SK-N-SH treated with all-trans-retinoic acid at 6 μM for 48 hours (cell line): ENCODE results near the gene ZNF160.
"Not testable (repeated sequence)": the region's sequence is repeated elsewhere in the genome, so short reads cannot be mapped to it uniquely, and the experiment has no call there.

Experiments used
- ATAC-seq: fragments of 200-7000 bp; cut with Tn5 transposase; 3 replicates; pipeline ENCODE4 v1.9.1; 2020; ENCODE audit warnings: mild to moderate bottlenecking, moderate library complexity
- ARNTL ChIP-seq: fragments of 450-650 bp; formaldehyde crosslinking; IDR thresholded peaks from 2 replicates; pipeline ENCODE4 v1.5.0; 2020; ENCODE audit warnings: low read depth, mild to moderate bottlenecking, moderate library complexity, borderline replicate concordance
- CREB5 ChIP-seq: fragments of 250-450 bp; sonication (Bioruptor Pico); IDR thresholded peaks from 2 replicates; pipeline ENCODE4 v1.5.1; 2020; ENCODE audit warnings: low read depth, mild to moderate bottlenecking, moderate library complexity
- CSDC2 ChIP-seq: fragments of 250-450 bp; sonication (Bioruptor Pico); IDR thresholded peaks from 2 replicates; pipeline ENCODE4 v1.5.0; 2020; ENCODE audit warnings: mild to moderate bottlenecking, moderate library complexity
- CSRNP3 ChIP-seq: fragments of 250-450 bp; sonication (Bioruptor Pico); IDR thresholded peaks from 2 replicates; pipeline ENCODE4 v1.5.1; 2021; ENCODE audit warnings: mild to moderate bottlenecking, moderate library complexity
- ESRRG ChIP-seq: fragments of 250-450 bp; sonication (Bioruptor Pico); IDR thresholded peaks from 2 replicates; pipeline ENCODE4 v1.6.1; 2021; ENCODE audit warnings: mild to moderate bottlenecking
- GLIS3 ChIP-seq: fragments of 250-450 bp; sonication (Bioruptor Pico); IDR thresholded peaks from 2 replicates; pipeline ENCODE4 v1.5.0; 2020; ENCODE audit warnings: mild to moderate bottlenecking, moderate library complexity
- ISL1 ChIP-seq: fragments of 250-450 bp; sonication (Bioruptor Pico); IDR thresholded peaks from 2 replicates; pipeline ENCODE4 v2.1.2; 2022; ENCODE audit warnings: mild to moderate bottlenecking, moderate library complexity
- OSR1 ChIP-seq: fragments of 250-450 bp; sonication (Bioruptor Pico); IDR thresholded peaks from 2 replicates; pipeline ENCODE4 v1.8.0; 2022; ENCODE audit warnings: moderate library complexity, mild to moderate bottlenecking, inconsistent platforms
- PATZ1 ChIP-seq: fragments of 250-450 bp; sonication (Bioruptor Pico); IDR thresholded peaks from 2 replicates; pipeline ENCODE4 v1.8.0; 2020; ENCODE audit warnings: mild to moderate bottlenecking, moderate library complexity, borderline replicate concordance
- PPARA ChIP-seq: fragments of 250-450 bp; sonication (Bioruptor Pico); IDR thresholded peaks from 2 replicates; pipeline ENCODE4 v1.5.0; 2020; ENCODE audit warnings: mild to moderate bottlenecking, borderline replicate concordance
- RARB ChIP-seq: fragments of 250-450 bp; sonication (Bioruptor Pico); IDR thresholded peaks from 2 replicates; pipeline ENCODE4 v1.8.0; 2021; ENCODE audit warnings: mild to moderate bottlenecking, moderate library complexity
- SNAI2 ChIP-seq: fragments of 250-450 bp; sonication (Bioruptor Pico); IDR thresholded peaks from 2 replicates; pipeline ENCODE4 v1.5.0; 2020; ENCODE audit warnings: mild to moderate bottlenecking, moderate library complexity
- TOX ChIP-seq: fragments of 250-450 bp; sonication (Bioruptor Pico); IDR thresholded peaks from 2 replicates; pipeline ENCODE4 v1.8.0; 2021; ENCODE audit warnings: mild to moderate bottlenecking, moderate library complexity, borderline replicate concordance
- TSHZ2 ChIP-seq: fragments of 250-450 bp; sonication (Bioruptor Pico); IDR thresholded peaks from 2 replicates; pipeline ENCODE4 v1.5.0; 2020; ENCODE audit warnings: mild to moderate bottlenecking, moderate library complexity
- ZC3H10 ChIP-seq: fragments of 250-450 bp; sonication (Bioruptor Pico); IDR thresholded peaks from 2 replicates; pipeline ENCODE4 v1.5.1; 2021; ENCODE audit warnings: mild to moderate bottlenecking, moderate library complexity
- ZFP3 ChIP-seq: fragments of 250-450 bp; sonication (Bioruptor Pico); IDR thresholded peaks from 2 replicates; pipeline ENCODE4 v1.5.0; 2020; ENCODE audit warnings: mild to moderate bottlenecking, moderate library complexity
- ZFP30 ChIP-seq: fragments of 450-650 bp; formaldehyde crosslinking; IDR thresholded peaks from 2 replicates; pipeline ENCODE4 v1.5.0; 2022; ENCODE audit warnings: mild to moderate bottlenecking, moderate library complexity
- ZNF565 ChIP-seq: fragments of 450-650 bp; formaldehyde crosslinking; conservative IDR thresholded peaks from 2 replicates; pipeline ENCODE4 v1.5.0; 2020; ENCODE audit warnings: low read depth, mild to moderate bottlenecking, moderate library complexity
- ZNF70 ChIP-seq: fragments of 450-650 bp; formaldehyde crosslinking; IDR thresholded peaks from 2 replicates; pipeline ENCODE4 v1.5.0; 2020; ENCODE audit warnings: mild to moderate bottlenecking, moderate library complexity
- ZNF8 ChIP-seq: fragments of 450-650 bp; formaldehyde crosslinking; IDR thresholded peaks from 2 replicates; pipeline ENCODE4 v1.5.0; 2020; ENCODE audit warnings: mild to moderate bottlenecking, moderate library complexity

ZNF160 gene

GRCh38 chr19:53102756-53103233 is 427 bp downstream of the ZNF160 start:
- TF ChIP-seq SNAI2 (CRISPR knock-in tag), result no peak
- 0 out of 2 replicates have a peak, but pooled peaks have one; percentile 32 for TF ChIP-seq ZFP3 (CRISPR knock-in tag)
- TF ChIP-seq ZFP30 (CRISPR knock-in tag), result no peak
- TF ChIP-seq ZC3H10 (CRISPR knock-in tag), result no peak
- no peak for TF ChIP-seq ZNF70 (CRISPR knock-in tag)
- no peak for TF ChIP-seq RARB
- TF ChIP-seq GLIS3, result no peak
- TF ChIP-seq, all 23 proteins: peak for 1
- ATAC-seq, result peak; percentile 66

GRCh38 chr19:53102206-53102755 is 941 bp downstream of the ZNF160 start:
- ATAC-seq, result no peak
- TF ChIP-seq ZFP30 (CRISPR knock-in tag) (no peak), ISL1 (CRISPR knock-in tag) (no peak), ESRRG (CRISPR knock-in tag) (no peak), ZNF8 (CRISPR knock-in tag) (no peak), CREB5 (CRISPR knock-in tag) (no peak), RARB (no peak), ZNF565 (CRISPR knock-in tag) (no peak), GLIS3 (no peak), PPARA (CRISPR knock-in tag) (no peak), TOX (CRISPR knock-in tag) (no peak), SNAI2 (CRISPR knock-in tag) (no peak), PATZ1 (no peak), ZNF70 (CRISPR knock-in tag) (no peak)

GRCh38 chr19:53101518-53101917 is 1.7 kb downstream of the ZNF160 start:
- ATAC-seq, result no peak

GRCh38 chr19:53098570-53098969 is 4.7 kb downstream of the ZNF160 start:
- not testable (repeated sequence) for ATAC-seq

More at GRCh38 chr19:53101518-53101917, 1.7 kb downstream of the ZNF160 start:
- TF ChIP-seq ZNF70 (CRISPR knock-in tag), result no peak
- no peak for TF ChIP-seq ARNTL (CRISPR knock-in tag)
- TF ChIP-seq TOX (CRISPR knock-in tag), result no peak
- TF ChIP-seq CSDC2, result no peak
- no peak for TF ChIP-seq TSHZ2 (CRISPR knock-in tag)
- no peak for TF ChIP-seq ZC3H10 (CRISPR knock-in tag)
- no peak for TF ChIP-seq OSR1 (CRISPR knock-in tag)
- no peak for TF ChIP-seq CSRNP3 (CRISPR knock-in tag)
- no peak for TF ChIP-seq SNAI2 (CRISPR knock-in tag)
- TF ChIP-seq ESRRG (CRISPR knock-in tag), result no peak
- no peak for TF ChIP-seq ISL1 (CRISPR knock-in tag)
- TF ChIP-seq ZNF565 (CRISPR knock-in tag), result no peak
- TF ChIP-seq PATZ1, result no peak
- TF ChIP-seq ZNF8 (CRISPR knock-in tag), result no peak
- TF ChIP-seq, all 23 proteins: peak for 0

- ATAC-seq, result not testable (repeated sequence)
Measured at GRCh38 chr19:53096982-53097690, 6.1 kb downstream of the ZNF160 start.

GRCh38 chr19:53096579-53096978 is 6.6 kb downstream of the ZNF160 start:
- ATAC-seq, result not testable (repeated sequence)
